Measurements from ENCODE around the gene DROSHA. TPM values are rescaled to one million over a fixed set of nuclear protein-coding genes. Genes with fewer than 3 reads are reported as not detected.

The DROSHA gene
- total RNA-seq, 1 donor from 2014 or later = 50.1 TPM

DNA sequence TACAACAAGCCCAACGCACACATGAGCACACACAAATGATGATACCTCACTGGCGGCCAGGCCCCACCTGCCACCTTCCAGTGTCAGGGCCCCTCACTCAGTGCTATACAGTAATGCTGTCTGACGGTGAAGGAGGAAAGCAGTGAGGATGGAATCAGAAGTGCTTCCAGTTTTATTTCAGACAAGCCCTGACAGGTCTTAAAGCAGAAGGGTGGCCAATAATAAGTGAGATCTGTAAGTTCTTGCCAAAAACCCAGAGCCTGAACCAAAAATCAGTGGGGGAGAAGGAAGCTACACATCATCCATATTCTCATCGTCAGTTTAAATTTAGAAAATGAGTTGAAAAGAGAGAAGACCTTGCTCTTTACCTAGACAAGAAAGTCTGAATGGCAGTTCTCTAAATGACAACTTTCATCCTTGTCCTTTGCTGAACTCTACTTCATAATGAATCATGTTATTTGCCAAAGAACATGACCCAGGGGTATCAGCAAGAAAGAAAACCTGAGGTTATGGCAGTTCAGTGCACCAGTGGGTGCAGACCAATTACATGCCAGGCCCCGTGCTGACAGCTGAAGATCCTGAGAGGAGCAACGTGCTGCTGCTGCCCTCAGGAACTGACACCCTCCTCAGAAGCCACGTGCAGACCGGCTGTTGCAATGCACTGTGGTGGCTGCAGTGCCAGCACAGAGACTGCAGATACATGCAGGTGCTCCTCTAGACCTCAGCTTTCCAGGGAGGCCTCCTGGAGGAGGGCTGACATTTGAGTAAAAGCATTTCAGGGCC lies 118.7 kb downstream of the DROSHA start:
- TF ChIP-seq, protein P1, sequence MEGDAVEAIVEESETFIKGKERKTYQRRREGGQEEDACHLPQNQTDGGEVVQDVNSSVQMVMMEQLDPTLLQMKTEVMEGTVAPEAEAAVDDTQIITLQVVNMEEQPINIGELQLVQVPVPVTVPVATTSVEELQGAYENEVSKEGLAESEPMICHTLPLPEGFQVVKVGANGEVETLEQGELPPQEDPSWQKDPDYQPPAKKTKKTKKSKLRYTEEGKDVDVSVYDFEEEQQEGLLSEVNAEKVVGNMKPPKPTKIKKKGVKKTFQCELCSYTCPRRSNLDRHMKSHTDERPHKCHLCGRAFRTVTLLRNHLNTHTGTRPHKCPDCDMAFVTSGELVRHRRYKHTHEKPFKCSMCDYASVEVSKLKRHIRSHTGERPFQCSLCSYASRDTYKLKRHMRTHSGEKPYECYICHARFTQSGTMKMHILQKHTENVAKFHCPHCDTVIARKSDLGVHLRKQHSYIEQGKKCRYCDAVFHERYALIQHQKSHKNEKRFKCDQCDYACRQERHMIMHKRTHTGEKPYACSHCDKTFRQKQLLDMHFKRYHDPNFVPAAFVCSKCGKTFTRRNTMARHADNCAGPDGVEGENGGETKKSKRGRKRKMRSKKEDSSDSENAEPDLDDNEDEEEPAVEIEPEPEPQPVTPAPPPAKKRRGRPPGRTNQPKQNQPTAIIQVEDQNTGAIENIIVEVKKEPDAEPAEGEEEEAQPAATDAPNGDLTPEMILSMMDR (IDR thresholded peaks at IDR 0.05; ENCODE audit: insufficient read depth, low read length, poor library complexity, severe bottlenecking) = no peak
- H3K36me3 ChIP-seq (ENCODE audit: control insufficient read depth, insufficient read depth, low read length) = no peaks in the 10 kb centered on the region
- no peak for DNase-seq (ENCODE audit: low read depth)
- no peak overlapping the region for H3K4me3 ChIP-seq (ENCODE audit: low read depth, low read length)
- no peaks in the 10 kb centered on the region for H3K27me3 ChIP-seq (ENCODE audit: control insufficient read depth, insufficient read depth, low read length)

DNA sequence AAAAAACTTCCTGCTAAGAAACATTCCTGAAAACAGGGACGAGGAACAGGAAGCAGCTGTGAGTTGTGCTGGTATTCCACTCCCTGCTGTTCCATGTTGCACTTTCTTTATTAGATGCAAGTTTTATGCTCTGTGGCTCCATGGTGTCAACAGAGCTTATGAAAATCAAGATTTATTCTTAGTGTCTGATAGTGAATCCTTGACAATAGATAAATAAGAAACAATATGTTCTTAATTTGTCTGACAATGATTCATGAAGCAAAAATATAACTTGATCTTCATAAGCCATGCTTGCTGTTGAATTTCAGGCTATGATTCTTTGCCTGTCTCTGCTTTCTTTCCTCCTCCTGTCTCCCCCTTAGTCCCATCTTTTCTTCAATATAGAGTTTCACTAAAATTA lies 119.6 kb downstream of the DROSHA start:
- no peak for DNase-seq (ENCODE audit: low read depth)
- H3K4me3 ChIP-seq (ENCODE audit: low read depth, low read length) = no peak overlapping the region
- TF ChIP-seq, protein P1 (IDR thresholded peaks at IDR 0.05; ENCODE audit: insufficient read depth, low read length, poor library complexity, severe bottlenecking) = no peak
- H3K27me3 ChIP-seq (ENCODE audit: control insufficient read depth, insufficient read depth, low read length) = no peaks in the 10 kb centered on the region
- H3K36me3 ChIP-seq (ENCODE audit: control insufficient read depth, insufficient read depth, low read length) = no peaks in the 10 kb centered on the region

DNA sequence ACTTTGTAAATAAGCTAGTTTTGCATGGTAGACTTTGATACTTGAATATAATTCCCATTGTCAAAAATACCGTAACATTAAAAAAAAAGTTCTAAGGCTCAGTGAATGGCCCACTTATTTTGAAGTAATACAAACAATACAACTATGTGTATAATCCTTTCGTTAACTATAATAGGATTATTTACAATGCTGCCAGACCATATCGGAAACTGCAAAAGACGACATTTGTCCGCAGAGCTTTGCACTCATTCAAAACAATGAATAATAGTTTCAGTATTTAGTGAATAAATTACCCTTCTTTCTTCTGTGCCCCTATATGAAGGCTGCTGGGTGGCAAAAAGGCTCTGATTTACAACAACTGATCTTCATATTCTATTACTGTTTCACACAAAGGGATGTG lies 121.8 kb downstream of the DROSHA start:
- Histone ChIP-seq H3K36me3 (ENCODE audit: control insufficient read depth, insufficient read depth, low read length) (no peaks in the 10 kb centered on the region), H3K4me3 (ENCODE audit: low read depth, low read length) (no peak overlapping the region), H3K27me3 (ENCODE audit: control insufficient read depth, insufficient read depth, low read length) (no peaks in the 10 kb centered on the region)
- no peak for DNase-seq (ENCODE audit: low read depth)
- TF ChIP-seq, protein P1 (IDR thresholded peaks at IDR 0.05; ENCODE audit: insufficient read depth, low read length, poor library complexity, severe bottlenecking) = no peak

DNA sequence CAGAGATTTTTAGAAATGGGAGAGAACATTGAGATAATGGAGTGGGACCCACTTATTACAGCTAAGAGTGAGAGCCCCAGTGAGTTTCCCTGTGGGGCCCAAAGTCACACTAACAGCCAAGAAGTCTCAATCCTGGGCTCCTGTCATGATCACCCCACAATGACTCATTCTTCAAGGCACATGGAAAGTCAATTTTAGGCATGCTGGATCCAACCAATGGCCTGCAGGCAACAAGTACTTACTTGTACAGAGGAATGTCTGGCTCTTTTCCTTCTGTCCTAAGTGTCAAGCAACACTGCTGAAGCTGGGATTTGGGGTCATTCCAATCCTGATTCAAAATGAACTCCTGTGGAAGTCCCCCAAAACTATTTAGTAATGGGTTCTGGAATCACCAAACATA lies 123.1 kb downstream of the DROSHA start:
- TF ChIP-seq, protein P1 (IDR thresholded peaks at IDR 0.05; ENCODE audit: insufficient read depth, low read length, poor library complexity, severe bottlenecking) = no peak
- H3K27me3 ChIP-seq (ENCODE audit: control insufficient read depth, insufficient read depth, low read length) = no peaks in the 10 kb centered on the region
- H3K36me3 ChIP-seq (ENCODE audit: control insufficient read depth, insufficient read depth, low read length) = no peaks in the 10 kb centered on the region
- no peak overlapping the region for H3K4me3 ChIP-seq (ENCODE audit: low read depth, low read length)
- DNase-seq (ENCODE audit: low read depth) = peak; percentile 73

DNA sequence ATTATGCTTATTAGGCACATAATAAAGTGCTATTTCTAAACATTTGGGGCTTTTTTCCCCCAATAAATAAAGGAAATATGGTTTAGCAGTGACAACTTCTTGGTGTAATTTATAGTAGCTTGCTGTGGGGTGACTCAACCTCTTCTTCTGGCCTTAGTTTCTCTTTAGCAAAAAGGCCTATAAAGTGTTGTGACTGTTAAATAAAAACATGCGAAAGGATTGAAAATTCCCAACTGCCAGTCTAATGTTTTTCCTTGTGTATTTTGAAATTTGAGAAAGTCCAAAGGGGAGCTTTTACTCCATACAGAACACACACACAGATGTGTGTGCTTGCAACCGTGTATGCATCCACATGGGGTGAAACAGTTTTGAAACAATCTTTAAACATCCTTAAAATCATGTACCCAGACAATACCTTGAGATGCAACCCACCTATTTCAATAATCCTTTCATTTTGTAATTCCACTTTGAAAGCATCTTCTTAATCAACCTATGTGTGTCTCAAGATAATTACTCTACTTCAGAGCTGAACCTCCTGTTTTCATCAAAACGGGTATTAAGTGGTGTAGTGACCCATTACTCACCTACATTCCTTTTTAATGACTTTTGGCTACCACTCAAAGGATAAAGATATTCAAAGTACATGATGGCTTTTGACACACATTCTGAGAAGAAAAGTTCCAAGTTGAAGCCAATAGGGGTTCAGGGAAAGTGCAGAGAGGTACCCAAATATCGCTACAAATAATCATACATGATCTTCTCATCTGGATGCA lies 123.8 kb downstream of the DROSHA start:
- peak; percentile 41 for DNase-seq (ENCODE audit: low read depth)
- TF ChIP-seq, protein P1 (IDR thresholded peaks at IDR 0.05; ENCODE audit: insufficient read depth, low read length, poor library complexity, severe bottlenecking) = no peak
- Histone ChIP-seq H3K4me3 (ENCODE audit: low read depth, low read length) (no peak overlapping the region), H3K36me3 (ENCODE audit: control insufficient read depth, insufficient read depth, low read length) (no peaks in the 10 kb centered on the region), H3K27me3 (ENCODE audit: control insufficient read depth, insufficient read depth, low read length) (no peaks in the 10 kb centered on the region)

Measured in kidney epithelial cell (primary cell).